IMR-90 (cell line): ENCODE data around the gene GJD2. TPM values are rescaled to one million over a fixed set of nuclear protein-coding genes. Genes with fewer than 3 reads are reported as not detected.

ENCODE experiments used
- ATAC-seq: fragments of 200-7000 bp; cut with Tn5 transposase; 2 replicates; pipeline ENCODE4 v1.9.1; 2020; ENCODE audit warnings: low read depth, mild to moderate bottlenecking, moderate library complexity
- BruUV-seq: library from RNA; stranded (reverse); fragments of 400-500 nt; replicated peaks from 2 replicates; lab custom pipeline; 2021; lab: Mats Ljungman, UMichigan
- CTCF ChIA-PET: fragments of 300-600 bp; formaldehyde crosslinking; extraction: SDS; loops from one replicate; lab custom pipeline; 2021; ENCODE audit warnings: antibody characterized with exemption; lab: Yijun Ruan, JAX
- POLR2A ChIA-PET: fragments of 300-600 bp; sonication (Branson Sonifier 250); formaldehyde crosslinking; loops from one replicate; lab custom pipeline; 2022; ENCODE audit warnings: antibody characterized with exemption; ENCODE audit not compliant: unreplicated experiment; lab: Charles Lee
- DNase-seq: peaks from one replicate; pipeline ENCODE4 v3.0.0; 2013
- H2AFZ ChIP-seq: replicated peaks from 2 replicates; pipeline ENCODE3; 2013; ENCODE audit warnings: low read length, mild to moderate bottlenecking; ENCODE audit not compliant: poor library complexity
- H2AK5ac ChIP-seq: 2 replicates; pipeline ENCODE4 v1.6.1; 2013; ENCODE audit warnings: low read depth, low read length, inconsistent platforms
- H2AK9ac ChIP-seq: replicated peaks from 2 replicates; pipeline ENCODE3; 2013; ENCODE audit warnings: mild to moderate bottlenecking, low read depth, low read length, moderate library complexity; ENCODE audit not compliant: poor library complexity
- H2BK120ac ChIP-seq: 2 replicates; pipeline ENCODE4 v1.6.1; 2013; ENCODE audit warnings: low read depth, low read length, inconsistent platforms
- H2BK15ac ChIP-seq: 3 replicates; pipeline ENCODE4 v1.6.1; 2013; ENCODE audit warnings: low read depth, low read length, inconsistent platforms
- H2BK20ac ChIP-seq: 2 replicates; pipeline ENCODE4 v1.6.1; 2013; ENCODE audit warnings: low read depth, mild to moderate bottlenecking, inconsistent platforms, low read length, moderate library complexity
- H2BK5ac ChIP-seq: 2 replicates; pipeline ENCODE4 v1.6.1; 2013; ENCODE audit warnings: mild to moderate bottlenecking, low read depth, low read length, inconsistent platforms; ENCODE audit not compliant: poor library complexity, severe bottlenecking
- H3K14ac ChIP-seq: replicated peaks from 2 replicates; pipeline ENCODE4 v1.6.1; 2013; ENCODE audit warnings: low read depth, low read length, inconsistent platforms
- H3K18ac ChIP-seq: 2 replicates; pipeline ENCODE4 v1.6.1; 2013; ENCODE audit warnings: low read depth, low read length, control low read depth
- H3K23ac ChIP-seq: 2 replicates; pipeline ENCODE4 v1.6.1; 2013; ENCODE audit warnings: low read depth, low read length, inconsistent platforms
- H3K27ac ChIP-seq: 2 replicates; pipeline ENCODE4 v1.5.1; 2013; ENCODE audit warnings: mild to moderate bottlenecking, control low read depth, low read length; ENCODE audit not compliant: insufficient read depth
- H3K27me3 ChIP-seq: 2 replicates; pipeline ENCODE4 v1.6.1; 2013; ENCODE audit warnings: low read length; ENCODE audit not compliant: control insufficient read depth, insufficient read depth
- H3K36me3 ChIP-seq: 2 replicates; pipeline ENCODE4 v1.6.1; 2013; ENCODE audit warnings: low read length, mixed read lengths; ENCODE audit not compliant: control insufficient read depth, insufficient read depth
- H3K4ac ChIP-seq: 2 replicates; pipeline ENCODE4 v1.6.1; 2013; ENCODE audit warnings: low read depth, low read length, inconsistent platforms
- H3K4me1 ChIP-seq: 2 replicates; pipeline ENCODE4 v1.6.1; 2013; ENCODE audit warnings: low read length, mixed read lengths; ENCODE audit not compliant: control insufficient read depth, insufficient read depth
- H3K4me2 ChIP-seq: 2 replicates; pipeline ENCODE4 v1.6.1; 2013; ENCODE audit warnings: low read depth, mild to moderate bottlenecking, control low read depth, low read length, moderate library complexity
- H3K4me3 ChIP-seq: 2 replicates; pipeline ENCODE4 v1.5.1; 2013; ENCODE audit warnings: low read depth, mild to moderate bottlenecking, control low read depth, low read length, moderate library complexity; ENCODE audit not compliant: insufficient read depth
- H3K56ac ChIP-seq: 2 replicates; pipeline ENCODE4 v1.6.1; 2013; ENCODE audit warnings: low read length, inconsistent platforms; ENCODE audit not compliant: insufficient read depth; ENCODE audit errors: extremely low read depth
- H3K79me1 ChIP-seq, 2 experiments: 2 replicates each; pipeline ENCODE4 v1.6.1; 2013; ENCODE audit warnings: low read length in 2 of 2, inconsistent platforms in 1 of 2, low read depth in 1 of 2
- H3K9ac ChIP-seq: 2 replicates; pipeline ENCODE4 v1.6.1; 2013; ENCODE audit warnings: low read depth, low read length, control low read depth
- H3K9me1 ChIP-seq: 2 replicates; pipeline ENCODE4 v1.6.1; 2013; ENCODE audit warnings: low read length, inconsistent platforms; ENCODE audit not compliant: insufficient read depth
- H3K9me3 ChIP-seq: 2 replicates; pipeline ENCODE4 v1.6.1; 2013; ENCODE audit warnings: low read length; ENCODE audit not compliant: control insufficient read depth, insufficient read depth
- H4K20me1 ChIP-seq: 2 replicates; pipeline ENCODE4 v1.6.1; 2013; ENCODE audit warnings: low read length, inconsistent platforms; ENCODE audit not compliant: insufficient read depth
- H4K5ac ChIP-seq: 2 replicates; pipeline ENCODE4 v1.6.1; 2013; ENCODE audit warnings: mild to moderate bottlenecking, low read depth, low read length, control low read depth
- H4K8ac ChIP-seq, 2 experiments: 2 replicates each; pipeline ENCODE4 v1.6.1; 2013; ENCODE audit warnings: low read depth in 2 of 2, low read length in 2 of 2, control low read depth in 1 of 2, inconsistent platforms in 1 of 2
- H4K91ac ChIP-seq: 2 replicates; pipeline ENCODE4 v1.6.1; 2013; ENCODE audit warnings: low read depth, low read length, inconsistent platforms; ENCODE audit not compliant: insufficient read depth
- CEBPB ChIP-seq: IDR thresholded peaks from 2 replicates; pipeline ENCODE4 v1.6.1; 2012; ENCODE audit warnings: low read depth, low read length, improper control_type of control experiment
- ELK1 ChIP-seq: fragments of 150-350 bp; IDR thresholded peaks from 2 replicates; pipeline ENCODE4 v1.6.1; 2016; ENCODE audit warnings: low read depth, mild to moderate bottlenecking, low read length, moderate library complexity, borderline replicate concordance
- RFX5 ChIP-seq: IDR thresholded peaks from 2 replicates; pipeline ENCODE4 v1.8.0; 2012; ENCODE audit warnings: low read depth, mild to moderate bottlenecking, low read length, moderate library complexity
- WGBS, 2 experiments: methylation state at CpG; one replicate each; pipeline versions ENCODE4 v1.1.5 to v1.1.7; 2013; ENCODE audit warnings: missing lambda C conversion rate in 2 of 2; ENCODE audit not compliant: insufficient read length in 1 of 2; ENCODE audit errors: extremely low coverage in 2 of 2; 5-methylcytosine and 5-hydroxymethylcytosine counted together
- dilution Hi-C: fragments of 300-500 bp; cut with HindIII; formaldehyde crosslinking; loops from one replicate; pipeline ENCODE4 v1.14.3; 2018; ENCODE audit warnings: low sequenced_read_pairs; ENCODE audit not compliant: unreplicated experiment
- in situ Hi-C: fragments of 300-500 bp; cut with MboI; formaldehyde crosslinking; loops from 3 replicates; pipeline ENCODE4 v1.14.3; 2019; ENCODE audit warnings: low sequenced_read_pairs, inconsistent platforms, mixed read lengths
- intact Hi-C: fragments of 100-400 bp; cut with micrococcal nuclease; formaldehyde crosslinking; loops from 2 replicates; pipeline ENCODE4 v1.10.0; 2022
- polyA plus RNA-seq, 3 experiments: library from polyadenylated mRNA; depleted of rRNA; stranded (reverse); fragments of >200 nt; gene quantifications; 2 replicates each; pipeline ENCODE4 v1.2.3, GENCODE V29; 2012; ENCODE audit warnings: low replicate concordance in 1 of 3
- total RNA-seq: library from RNA; depleted of rRNA; stranded (reverse); fragments of >200 nt; gene quantifications from 2 replicates; pipeline ENCODE4 v1.2.3, GENCODE V29; 2012

GJD2 gene
- total and polyA plus RNA-seq, 2 of the 4 experiments (the other 2 are of a cell fraction): not detected

- Histone ChIP-seq H2AK9ac (no peak overlapping the region), H3K14ac (no peak overlapping the region), H3K4me2 (no peak overlapping the region), H4K91ac (peak overlapping the region; percentile 24; the same call in 1 of the 2 replicates), H4K8ac (no peak overlapping the region), H3K27me3 (0 out of 2 replicates have a peak, but pooled peaks cover 2% of the 10 kb centered on the region), H3K79me1 (no peaks in the 10 kb centered on the region), H2AFZ (peak overlapping the region; percentile 25), H4K20me1 (no peaks in the 10 kb centered on the region), H2BK15ac (no peak overlapping the region), H2BK5ac (no peak overlapping the region), H3K23ac (no peak overlapping the region), H3K4me1 (peaks cover 17% of the 10 kb centered on the region), H2AK5ac (peak overlapping the region; percentile 66; the same call in 1 of the 2 replicates), H3K4ac (no peak overlapping the region), H3K9me1 (peaks cover 5% of the 10 kb centered on the region; the same call in 1 of the 2 replicates), H2BK120ac (no peak overlapping the region), H4K5ac (no peak overlapping the region), H3K36me3 (no peaks in the 10 kb centered on the region), H3K4me3 (no peak overlapping the region), H3K9me3 (no peaks in the 10 kb centered on the region), H2BK20ac (no peak overlapping the region; the same call in 1 of the 2 replicates), H3K56ac (no peak overlapping the region), H3K9ac (no peak overlapping the region), H3K18ac (no peak overlapping the region), H3K27ac (no peak overlapping the region)
- POLR2A ChIA-PET: no interaction called here
- ATAC-seq: no peak
- CTCF ChIA-PET: interaction anchor here (1.0 kb wide), 1 partner anchor 204 kb away, joined by 3 read pairs; no protein-coding TSS in a partner anchor
- dilution Hi-C loops (no loop called here), intact Hi-C loops (no loop called here), in situ Hi-C loops (no loop called here)
- BruUV-seq: no TSS peak
- 90% methylated on average over 9 of the region's 9 CpGs; no CpG with 5 or more reads in 1 of the 2 experiments for WGBS, 2 experiments
- TF ChIP-seq CEBPB (no peak), RFX5 (no peak), ELK1 (no peak)
- DNase-seq: no peak
Observed at GRCh38 chr15:34716111-34716510, 38.7 kb downstream of the GJD2 start.
